Measurements from ENCODE around the gene IFITM2. TPM values are rescaled to one million over a fixed set of nuclear protein-coding genes. Genes with fewer than 3 reads are reported as not detected.

Gene IFITM2
- total and polyA plus RNA-seq, 2 of the 13 experiments (the other 11 are each of a cell fraction or from before 2014, with no cell fraction given) = 13.8 to 267 TPM

DNA sequence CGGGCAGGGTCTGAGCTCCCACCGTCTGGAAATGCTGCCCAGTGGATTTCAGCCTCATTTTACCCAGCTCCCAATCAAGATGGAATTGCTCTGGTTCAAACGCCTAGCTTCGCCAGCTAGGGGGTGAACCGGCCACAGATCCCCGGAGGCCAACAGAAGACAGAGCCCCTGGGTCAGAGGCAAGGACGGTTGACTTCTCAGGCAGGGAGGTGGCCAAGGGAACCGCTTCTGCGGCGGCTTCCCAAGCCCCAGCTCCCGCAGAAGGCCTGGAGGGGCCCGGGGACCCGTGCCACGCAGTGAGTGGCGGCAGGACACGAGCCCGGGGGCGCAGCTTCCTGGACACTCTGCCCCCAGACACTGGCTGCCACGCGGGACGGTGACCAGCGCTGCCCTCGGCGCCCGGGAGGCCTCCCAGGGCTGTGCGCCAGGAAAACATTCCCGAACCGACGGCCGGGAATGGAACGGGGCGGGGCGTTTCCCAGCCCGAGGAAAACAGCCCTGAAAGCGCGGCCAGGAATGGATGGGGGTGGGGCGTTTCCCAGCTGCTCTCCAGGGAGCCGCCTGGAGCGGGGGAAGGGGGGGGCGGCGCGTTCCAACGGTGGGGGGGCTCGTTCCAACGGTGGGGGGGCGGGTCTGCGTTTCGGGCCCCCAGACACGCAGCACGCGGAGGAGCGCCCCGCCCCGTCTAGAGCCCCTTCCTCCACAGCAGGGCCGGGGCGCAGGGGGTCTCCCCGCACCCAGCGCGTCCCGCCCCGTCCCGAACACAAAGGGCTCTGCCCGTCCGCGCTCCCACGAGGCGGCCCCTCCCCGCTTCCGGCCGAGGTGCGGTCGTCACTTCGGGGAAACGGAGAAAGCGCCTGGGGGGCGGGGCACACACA is 48.2 kb downstream of the IFITM2 start (continued):
- TF ChIP-seq BRF2 (CRISPR knock-in tag; IDR thresholded peaks at IDR 0.05) (no peak), SKIL (CRISPR knock-in tag; IDR thresholded peaks at IDR 0.05; ENCODE audit: borderline replicate concordance) (peak; percentile 87), MIXL1 (CRISPR knock-in tag; IDR thresholded peaks at IDR 0.05) (0 out of 2 replicates have a peak, but pooled peaks have one; percentile 19), SETDB1 (CRISPR knock-in tag; IDR thresholded peaks at IDR 0.05; ENCODE audit: borderline replicate concordance) (no peak), NR2C2 (CRISPR knock-in tag; IDR thresholded peaks at IDR 0.05; ENCODE audit: borderline replicate concordance) (peak; percentile 28; the same call in 1 of the 2 replicates), ZNF782 (CRISPR knock-in tag; IDR thresholded peaks at IDR 0.05; ENCODE audit: borderline replicate concordance) (peak; percentile 38; the same call in 1 of the 2 replicates), RFXAP (CRISPR knock-in tag; IDR thresholded peaks at IDR 0.05; ENCODE audit: borderline replicate concordance) (no peak), ZNF34 (CRISPR knock-in tag; IDR thresholded peaks at IDR 0.05; ENCODE audit: borderline replicate concordance) (peak; percentile 74; the same call in 1 of the 2 replicates), ZNF232 (CRISPR knock-in tag; IDR thresholded peaks at IDR 0.05; ENCODE audit: borderline replicate concordance) (no peak), ZNF639 (CRISPR knock-in tag; conservative IDR thresholded peaks at IDR 0.05) (peak; percentile 77), SYNCRIP (IDR thresholded peaks at IDR 0.05; ENCODE audit: insufficient read depth, low read depth, low read length) (no peak), HMG20B (CRISPR knock-in tag; conservative IDR thresholded peaks at IDR 0.05) (no peak), SRSF4 (IDR thresholded peaks at IDR 0.05; ENCODE audit: low read depth, low read length, poor library complexity, severe bottlenecking) (peak; percentile 62), TEAD2 (CRISPR knock-in tag; IDR thresholded peaks at IDR 0.05) (no peak), HNRNPH1 (optimal IDR thresholded peaks at IDR 0.05; ENCODE audit: low read depth, low read length) (no peak), MED13 (CRISPR knock-in tag; IDR thresholded peaks at IDR 0.05) (peak; percentile 70; the same call in 1 of the 2 replicates), ZNF558 (CRISPR knock-in tag; IDR thresholded peaks at IDR 0.05; ENCODE audit: borderline replicate concordance) (no peak), ZNF101 (CRISPR knock-in tag; IDR thresholded peaks at IDR 0.05; ENCODE audit: borderline replicate concordance, low read depth) (0 out of 2 replicates have a peak, but pooled peaks have one; percentile 46)
- TF ChIP-seq, protein P1, sequence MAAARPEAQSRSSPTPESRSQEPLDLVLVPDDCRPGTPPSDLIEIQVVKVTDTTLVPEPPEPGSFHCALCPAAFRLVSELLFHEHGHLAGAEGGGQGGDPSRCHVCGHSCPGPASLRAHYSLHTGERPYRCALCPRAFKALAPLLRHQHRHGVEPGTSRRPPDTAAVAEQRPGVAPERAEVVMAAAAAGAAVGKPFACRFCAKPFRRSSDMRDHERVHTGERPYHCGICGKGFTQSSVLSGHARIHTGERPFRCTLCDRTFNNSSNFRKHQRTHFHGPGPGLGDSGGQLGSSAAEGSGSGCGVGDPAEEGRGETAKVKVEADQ (CRISPR knock-in tag; IDR thresholded peaks at IDR 0.05; ENCODE audit: borderline replicate concordance) = peak; percentile 80; the same call in 1 of the 2 replicates
- TF ChIP-seq, protein P2, sequence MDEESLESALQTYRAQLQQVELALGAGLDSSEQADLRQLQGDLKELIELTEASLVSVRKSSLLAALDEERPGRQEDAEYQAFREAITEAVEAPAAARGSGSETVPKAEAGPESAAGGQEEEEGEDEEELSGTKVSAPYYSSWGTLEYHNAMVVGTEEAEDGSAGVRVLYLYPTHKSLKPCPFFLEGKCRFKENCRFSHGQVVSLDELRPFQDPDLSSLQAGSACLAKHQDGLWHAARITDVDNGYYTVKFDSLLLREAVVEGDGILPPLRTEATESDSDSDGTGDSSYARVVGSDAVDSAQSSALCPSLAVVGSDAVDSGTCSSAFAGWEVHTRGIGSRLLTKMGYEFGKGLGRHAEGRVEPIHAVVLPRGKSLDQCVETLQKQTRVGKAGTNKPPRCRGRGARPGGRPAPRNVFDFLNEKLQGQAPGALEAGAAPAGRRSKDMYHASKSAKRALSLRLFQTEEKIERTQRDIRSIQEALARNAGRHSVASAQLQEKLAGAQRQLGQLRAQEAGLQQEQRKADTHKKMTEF (CRISPR knock-in tag; IDR thresholded peaks at IDR 0.05) = no peak

All from HepG2 (cell line).